ENCODE results near the gene CYP26B1.

Gene CYP26B1

DNA sequence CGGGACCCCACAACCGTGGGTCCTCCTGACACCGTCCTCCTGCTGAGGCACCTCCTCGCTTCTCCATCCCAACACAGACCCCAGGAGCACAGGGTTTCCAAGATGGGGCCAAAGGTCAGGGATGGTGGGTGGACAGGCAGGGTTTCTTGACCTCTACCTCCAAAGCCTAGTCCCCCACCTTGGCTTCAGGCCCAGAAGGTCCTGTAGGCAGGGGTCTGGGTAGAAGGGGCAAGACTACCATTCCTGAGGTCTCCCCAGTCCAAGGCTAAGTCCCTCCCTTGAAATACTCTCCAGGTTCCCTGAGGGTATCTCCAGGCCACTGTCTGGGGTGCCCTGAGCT, 7.1 kb downstream of the CYP26B1 start:
- no peak for DNase-seq

DNA sequence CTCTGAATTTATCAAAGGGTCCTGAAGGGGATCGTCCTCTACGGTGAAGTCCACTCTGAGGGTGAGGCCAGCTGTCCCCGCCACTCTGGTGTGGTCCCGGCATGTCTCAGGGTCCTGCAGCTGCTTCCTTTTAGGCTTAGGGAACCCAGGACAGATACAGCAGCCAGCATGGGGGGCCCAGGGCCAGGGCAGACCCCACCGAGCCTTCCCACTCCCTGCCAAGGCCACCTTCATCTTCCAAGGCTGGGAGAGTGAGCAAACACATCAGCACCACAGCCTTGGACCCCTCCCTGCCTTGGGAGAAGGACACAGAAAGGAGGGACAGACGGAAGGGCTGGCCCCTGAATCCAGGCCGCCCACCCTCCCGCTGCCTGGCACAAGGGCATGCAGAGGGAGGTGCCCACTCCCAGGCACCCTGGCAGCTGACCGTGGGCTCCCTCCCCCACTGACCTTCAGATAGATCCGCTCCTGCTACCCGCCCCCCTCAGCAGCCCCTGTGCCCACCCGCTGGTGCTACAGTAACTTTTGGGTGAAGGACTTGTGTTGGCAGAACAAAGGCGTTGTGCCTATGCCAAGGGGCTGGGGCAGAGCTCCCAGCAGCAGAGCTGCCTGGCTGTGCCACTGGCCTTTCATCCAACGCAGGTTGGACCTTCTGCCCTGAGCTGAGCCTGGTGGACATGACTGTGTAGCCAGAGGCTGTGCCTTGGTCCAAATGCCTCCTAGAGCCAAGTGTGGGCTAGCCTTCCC, 7.6 kb downstream of the CYP26B1 start:
- DNase-seq: no peak

DNA sequence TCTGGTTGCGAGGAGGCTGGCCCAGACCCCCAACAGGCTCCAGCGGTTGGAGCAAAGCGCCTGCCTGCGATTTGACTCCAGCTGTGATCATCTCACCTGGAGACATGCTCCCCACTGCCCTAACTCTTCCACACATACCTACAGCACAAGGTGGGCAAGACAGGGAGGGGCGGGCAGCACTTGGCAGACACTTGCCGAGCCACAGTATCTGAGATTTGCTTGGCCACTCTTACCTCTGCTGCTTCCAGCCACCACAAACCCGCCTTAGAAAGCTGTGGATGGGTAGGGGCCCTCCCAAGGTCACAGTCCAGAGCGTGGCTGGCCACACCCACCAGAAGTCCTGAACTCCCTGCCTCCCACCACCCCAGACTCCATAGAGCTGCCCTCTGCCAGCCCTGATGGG, 8.2 kb downstream of the CYP26B1 start:
- DNase-seq: no peak

DNA sequence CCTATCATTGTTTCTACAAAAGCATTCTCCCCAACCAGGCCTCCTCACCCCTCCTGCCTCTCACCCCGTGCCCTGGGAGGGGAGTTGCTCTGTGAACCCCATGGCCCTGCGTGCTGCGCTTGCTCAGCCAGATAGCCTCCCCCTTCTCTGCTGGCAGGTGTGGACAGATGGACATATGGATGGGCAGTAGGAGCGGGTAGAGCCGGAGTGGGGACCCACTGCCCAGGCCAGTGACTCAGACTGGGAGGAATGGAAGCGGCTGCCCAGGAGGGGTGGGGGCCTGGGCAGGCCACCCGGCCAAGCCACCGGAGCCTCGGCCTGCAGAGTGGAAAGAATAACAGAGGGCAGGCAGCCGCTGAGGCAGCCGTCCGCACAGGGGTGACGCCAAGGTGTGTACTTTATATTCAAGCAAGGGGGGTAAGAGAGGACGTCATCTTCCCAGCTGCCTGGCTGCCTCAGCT, 8.7 kb downstream of the CYP26B1 start:
- no peak for DNase-seq

DNA sequence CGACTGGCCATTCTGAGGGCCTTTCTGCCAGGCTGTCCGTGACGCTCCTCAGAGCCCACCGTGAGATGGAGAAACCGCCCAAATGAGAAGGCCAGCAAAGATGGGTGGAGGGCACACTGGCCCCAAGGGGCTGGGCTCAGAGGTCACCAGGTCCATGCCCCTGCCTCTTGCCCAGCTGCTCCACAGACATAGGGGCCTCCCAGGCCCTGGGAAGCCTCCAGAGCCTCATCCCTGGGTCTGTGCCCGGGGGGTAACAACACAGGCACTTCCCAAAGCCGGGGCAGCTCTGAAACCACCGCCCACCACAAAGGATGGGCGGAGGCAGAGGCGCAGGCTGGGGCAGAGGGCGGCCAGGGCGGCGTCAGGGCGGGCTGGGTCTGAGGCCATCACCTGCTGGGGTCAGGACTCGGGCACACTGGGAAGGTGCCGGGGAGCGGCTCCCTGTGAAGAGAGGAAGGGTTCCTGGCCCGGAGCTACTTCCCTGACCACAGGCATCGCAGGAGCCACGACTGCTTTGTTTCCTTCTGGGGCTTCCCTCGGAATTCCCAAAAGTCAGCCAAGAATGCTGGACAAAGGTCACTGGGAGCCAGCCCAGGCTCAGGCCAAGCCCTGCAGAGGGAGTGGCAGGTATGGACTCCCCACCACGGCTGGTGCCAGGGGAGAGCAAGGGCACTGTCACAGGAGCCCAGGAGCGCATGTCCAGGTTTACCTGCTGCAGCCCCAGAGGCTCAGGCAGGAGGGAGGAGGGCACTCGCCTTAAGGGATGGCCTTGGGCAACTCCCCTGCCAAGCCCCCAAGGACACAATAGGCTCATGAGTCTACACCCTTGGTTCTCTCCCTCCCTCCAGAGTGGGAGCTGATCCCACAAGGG, 9.4 kb downstream of the CYP26B1 start:
- DNase-seq: no peak

DNA sequence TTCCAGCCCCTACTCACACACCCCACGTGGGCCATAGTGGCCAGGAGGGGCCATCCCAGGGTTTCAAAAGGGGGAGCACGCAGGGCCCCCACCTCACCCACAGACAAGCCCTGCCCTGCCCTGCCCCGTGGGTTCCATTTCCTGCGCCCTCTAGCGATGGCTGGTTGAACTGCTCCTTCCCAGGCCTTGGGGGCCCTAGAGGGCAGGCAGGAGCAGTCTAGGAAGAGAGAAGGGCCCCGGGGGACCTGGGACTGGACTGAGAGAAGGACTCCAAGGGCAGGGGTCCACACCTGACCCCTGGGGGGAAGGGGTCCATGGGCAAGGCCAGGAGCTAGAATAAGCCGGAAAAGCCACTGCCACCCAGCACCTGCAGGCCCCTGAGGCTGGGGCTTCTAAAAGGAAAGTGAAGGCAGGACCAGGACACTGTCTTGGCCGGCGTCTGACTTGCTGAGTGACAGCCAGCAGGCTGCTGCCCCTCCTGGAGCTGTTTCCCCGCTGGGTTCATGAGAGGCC, 10.1 kb downstream of the CYP26B1 start:
- DNase-seq: no peak

DNA sequence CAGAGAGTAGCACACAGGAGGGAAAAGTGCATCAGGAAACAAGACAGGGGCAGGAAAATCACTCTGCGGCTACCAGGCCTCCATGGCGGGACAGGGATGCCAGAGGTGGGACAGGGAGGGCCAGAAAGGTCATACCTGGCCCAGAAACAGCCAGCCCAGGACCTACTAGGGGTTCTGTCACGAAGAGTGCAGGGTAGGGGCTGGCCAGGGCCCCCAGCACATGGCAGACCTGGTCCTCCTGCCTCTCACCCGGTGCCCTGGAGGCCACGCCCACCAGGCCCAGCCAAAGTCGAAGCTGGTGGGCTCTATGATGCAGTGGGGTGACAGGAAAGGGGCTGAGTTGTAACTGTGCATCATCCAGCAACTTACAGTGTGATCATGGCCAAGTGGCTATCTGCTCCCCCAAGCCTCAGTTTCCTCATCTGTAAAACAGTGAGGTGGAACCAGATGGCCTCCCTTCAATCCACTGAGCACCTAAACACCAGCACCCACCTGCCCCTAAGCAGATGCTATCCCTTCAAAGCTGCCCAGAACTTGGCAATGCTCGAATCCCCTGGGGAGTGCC, 10.6 kb downstream of the CYP26B1 start:
- DNase-seq: no peak

DNA sequence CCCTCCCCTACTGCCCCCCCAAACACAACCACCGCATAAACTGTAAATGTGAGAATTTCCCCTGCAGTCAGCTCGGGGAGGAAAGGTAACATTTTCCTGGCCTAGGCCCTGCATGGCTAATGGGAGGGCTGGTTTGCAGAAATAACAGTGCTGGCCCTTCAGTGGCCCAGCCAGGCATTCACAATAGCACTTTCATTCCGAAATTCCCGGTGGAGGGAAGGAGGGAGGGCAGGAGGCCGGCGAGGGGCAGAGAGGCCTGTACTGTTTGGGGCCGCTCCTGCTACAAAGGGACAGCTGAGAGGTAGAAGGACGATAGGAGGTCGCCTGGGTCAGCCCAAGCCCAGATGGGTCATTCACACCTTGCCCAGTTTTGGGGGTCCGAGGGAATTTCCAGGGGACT, 11.3 kb downstream of the CYP26B1 start:
- no peak for DNase-seq

DNA sequence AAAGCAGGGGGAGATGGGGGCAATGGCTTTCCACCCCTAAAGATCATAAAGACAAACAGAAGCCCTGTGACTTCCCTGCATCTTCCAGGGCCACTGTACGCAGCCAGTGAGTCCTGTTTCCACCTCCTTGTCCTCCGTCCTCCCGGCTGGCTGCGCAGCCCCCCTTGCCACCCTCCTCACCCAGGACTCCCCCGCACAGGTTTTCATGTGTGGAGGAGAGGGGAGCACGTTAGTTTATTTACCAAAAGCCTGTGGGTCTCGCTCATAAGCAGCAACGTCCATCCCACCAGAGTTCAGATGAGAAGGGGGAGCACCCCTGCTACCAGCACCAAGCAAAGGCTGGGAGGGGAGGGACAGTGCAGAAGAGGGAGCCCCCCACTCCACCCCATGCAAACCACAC, 11.7 kb downstream of the CYP26B1 start:
- DNase-seq: no peak

DNA sequence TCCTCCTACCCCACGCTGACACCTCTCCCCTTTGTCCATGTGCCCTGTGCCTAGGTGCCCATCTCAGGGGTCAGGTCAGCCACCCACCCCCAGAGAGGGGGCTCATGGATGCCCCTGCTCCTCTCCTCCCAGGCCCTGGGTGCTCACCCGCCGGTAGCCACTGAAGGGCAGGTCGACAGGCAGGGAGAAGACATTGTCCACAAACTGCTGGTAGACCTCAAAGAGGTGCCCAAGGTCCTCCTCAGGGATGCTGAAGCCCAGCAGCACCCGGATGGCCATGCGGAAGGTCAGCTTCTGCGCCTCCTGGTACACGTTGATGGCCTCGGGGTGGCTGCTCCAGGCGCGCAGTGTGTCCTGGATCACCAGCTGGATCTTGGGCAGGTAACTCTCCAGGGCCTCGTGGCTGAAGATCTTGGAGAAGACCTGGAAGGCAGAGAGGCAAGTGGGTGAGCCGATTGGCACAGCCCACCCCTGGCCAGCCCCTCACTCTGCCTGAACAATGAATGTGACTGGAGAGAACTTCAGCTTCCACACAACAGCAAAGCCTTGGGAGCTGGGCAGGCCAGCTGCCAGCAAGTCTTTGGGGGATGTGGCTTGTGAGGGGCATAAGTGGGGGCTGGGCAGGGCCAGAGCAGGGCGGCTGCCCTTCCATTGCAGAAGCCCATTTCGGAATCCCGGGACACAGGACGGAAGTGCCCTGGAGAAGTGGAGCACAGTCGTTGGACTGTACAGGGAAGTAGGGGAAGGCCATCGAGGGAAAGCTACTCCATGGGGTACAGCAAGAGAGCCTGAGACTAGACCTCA, 12.5 kb downstream of the CYP26B1 start:
- no peak for DNase-seq

DNA sequence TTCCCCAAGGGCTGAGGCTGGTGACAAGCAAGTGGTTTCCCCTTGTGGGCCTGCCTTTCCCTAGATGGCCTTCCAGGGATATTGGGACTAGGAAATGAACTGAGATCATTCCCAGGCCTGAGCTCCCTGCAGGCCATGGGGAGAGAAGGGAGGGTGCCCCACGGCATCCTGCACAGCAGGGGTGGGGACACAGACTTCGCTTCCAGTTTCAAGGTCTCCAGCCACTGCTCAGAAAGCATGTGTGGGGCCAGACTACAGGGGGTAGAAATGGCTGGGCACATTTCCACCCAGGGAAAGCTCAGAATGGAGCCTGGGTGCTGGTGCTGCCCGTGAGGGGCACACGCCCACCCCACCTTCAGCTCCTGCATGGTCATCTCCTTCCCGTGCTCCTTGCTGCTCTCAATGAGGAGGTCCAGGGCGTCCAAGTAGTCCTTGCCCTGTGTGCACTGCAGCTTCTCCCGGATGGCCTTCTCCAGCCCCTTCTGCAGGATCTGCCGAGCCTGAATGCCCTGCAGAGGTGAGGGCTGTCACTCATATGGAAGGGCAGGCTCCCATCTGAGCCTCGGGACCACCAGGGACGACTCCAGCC, 13.2 kb downstream of the CYP26B1 start:
- no peak for DNase-seq

DNA sequence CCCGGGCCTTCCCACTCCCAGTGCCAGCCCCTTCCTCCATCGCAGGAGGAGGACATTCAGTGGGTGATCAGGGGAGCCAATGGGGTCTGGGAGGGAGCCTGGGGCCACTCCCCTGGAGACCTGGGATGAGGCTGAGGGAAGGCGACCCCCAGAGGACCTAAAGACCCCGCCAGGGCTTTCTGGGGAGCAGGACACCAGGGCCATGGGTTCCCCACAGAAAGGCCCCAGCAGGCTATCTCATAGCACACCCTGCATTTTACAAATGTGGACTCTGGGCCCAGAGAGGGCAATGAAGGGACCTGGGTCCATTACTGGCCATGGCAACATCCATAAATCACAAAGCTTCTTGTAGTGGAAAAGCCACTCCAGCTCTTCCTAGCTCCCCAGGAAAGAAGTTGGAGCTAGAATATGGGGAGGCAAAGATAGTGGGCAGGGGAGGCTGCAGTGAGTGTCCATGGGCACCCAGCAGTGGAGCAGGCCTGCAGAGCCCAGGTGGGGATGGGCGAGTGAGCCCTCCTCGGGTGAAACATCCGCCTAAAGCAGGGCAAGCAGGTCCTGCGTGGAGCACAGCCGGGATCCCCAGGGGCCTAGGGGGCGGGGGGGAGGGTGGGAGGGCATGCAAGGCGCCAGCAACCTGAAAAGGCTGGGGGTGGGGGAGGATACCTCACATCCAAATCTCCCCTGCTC, 13.8 kb downstream of the CYP26B1 start:
- DNase-seq: no peak

DNA sequence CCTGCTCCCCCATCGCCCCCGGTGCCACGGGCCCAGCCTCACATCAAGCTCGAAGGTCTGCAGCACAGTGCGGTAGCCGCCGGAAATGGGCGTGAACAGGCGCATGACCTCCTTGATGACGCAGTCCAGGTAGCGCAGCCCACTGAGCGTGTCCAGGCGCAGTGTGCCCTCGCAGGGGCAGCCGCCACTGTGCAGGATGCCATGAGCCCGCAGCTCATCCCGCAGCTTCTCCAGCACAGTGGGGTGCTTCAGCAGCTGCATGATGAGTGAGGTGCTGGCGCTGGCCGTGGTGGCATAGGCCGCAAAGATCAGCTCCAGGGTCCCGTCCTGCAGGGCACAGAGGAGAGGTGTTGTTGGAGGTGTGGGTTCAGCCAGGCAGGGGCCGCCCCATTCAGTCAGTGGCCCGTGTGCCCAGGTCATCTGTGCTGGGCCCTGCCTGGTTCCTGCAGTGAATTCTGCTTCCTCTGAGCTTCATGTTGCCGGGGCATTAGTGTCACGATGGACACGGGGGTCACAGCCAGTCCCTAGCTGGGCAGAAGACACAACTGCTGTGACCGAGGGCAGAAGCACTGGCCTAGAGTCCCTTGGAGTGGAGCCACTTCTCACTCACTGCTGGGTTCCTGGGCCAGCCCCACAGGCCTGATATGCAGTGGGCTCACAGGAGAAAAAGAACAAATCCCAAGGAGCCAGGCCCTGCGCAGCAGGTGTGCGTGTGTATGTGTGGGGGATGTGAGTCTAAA, 14.5 kb downstream of the CYP26B1 start:
- no peak for DNase-seq

DNA sequence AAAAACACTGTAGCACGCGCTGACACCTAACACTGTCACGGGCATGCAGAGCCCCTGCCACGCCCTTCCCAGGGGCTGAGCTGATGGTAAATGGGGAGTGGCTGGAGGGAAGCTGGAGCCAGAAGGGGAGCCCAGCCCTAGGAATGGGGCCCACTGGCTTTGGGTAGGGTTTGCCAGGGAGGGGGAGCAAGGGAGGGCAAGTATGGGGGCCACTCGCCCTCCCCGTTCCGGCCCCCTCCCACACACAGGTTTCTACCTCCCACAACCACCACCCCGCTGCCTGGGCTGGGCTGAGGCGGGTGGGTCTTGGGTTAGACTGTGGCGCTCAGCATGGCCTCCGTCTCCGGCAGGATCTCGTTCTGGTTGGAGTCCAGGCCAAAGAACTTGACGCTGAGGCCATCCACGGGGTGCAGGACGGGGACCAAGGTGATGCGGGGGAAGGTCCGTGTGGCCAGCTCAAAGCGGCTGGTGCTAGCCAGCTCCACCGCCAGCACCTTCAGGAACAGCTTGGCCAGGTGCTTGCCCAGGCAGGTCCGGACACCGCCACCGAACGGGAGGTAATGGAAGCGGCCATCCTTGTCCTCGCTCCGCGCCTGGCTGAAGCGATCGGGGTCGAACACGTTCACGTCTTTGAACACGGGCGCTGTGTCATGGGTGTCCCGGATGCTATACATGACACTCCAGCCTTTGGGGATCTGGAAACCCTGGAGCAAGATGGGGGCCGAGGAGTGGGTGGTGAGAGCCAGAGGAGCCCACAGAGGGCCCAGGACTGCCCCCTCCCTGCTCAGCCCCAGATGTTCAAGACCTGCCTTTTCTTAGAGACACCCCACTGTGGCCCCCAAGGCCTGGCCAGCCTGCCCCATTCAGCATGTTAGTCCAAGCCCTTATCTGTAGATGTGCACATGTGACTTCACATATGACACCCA, 15.5 kb downstream of the CYP26B1 start:
- DNase-seq: no peak

DNA sequence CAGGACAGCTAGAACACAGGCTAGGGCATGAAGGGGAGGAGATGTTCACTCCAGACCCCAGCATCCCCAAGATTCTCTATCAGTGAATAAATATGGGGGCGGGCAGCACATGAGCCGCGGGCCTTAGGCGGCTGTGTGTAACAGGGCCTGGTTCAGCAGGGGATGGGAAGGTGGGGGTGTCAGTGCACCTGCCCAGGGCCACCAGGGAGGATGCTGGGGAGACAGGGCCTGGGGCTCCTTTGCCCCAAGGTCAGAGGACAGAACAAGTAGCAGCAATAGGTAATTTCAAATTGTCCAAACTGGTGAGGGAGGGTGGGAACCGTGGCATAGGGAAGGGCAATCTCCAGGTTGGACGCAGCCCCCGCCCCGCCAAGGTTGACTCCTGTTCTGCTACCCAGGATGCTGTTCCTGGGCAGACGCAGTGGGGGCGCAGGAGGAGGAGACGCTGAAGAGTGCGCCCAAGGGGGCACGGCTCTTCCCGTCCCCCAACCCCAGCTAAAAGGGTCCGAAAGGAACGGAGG, 16.2 kb downstream of the CYP26B1 start:
- DNase-seq: no peak

DNA sequence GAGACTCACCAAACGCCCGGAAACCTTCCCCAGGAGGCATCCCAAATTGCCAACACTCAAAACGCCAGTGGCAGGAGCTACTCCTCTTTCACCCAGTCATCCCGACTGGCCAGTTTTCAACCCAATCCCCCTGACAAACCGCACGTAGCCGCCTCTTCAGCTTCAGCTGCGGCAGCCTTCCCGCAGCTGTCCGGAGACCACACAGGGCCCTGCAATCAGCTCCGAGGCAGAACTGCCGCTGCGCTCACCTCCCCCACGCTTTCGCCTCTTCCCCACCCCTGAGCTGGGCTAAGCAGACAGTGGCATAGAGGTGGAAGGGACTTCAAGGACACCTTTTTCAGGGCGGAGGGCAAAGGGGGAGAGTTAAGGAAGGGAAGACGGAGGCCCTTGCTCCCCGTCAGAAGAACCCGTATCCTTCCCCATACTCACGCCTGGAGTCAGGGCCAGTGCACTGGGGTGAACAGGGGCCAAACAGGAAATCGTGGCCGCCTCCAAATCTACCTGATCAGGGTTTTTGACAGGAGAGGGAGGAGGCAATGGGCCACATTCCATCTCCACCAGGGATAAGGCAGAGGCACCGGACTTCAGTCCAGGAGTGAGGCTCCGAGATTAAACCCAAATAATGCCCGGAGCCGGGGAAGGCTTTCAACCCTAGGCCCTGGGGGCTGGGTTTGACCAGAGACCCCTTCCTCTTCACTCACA, 16.9 kb downstream of the CYP26B1 start:
- no peak for DNase-seq

DNA sequence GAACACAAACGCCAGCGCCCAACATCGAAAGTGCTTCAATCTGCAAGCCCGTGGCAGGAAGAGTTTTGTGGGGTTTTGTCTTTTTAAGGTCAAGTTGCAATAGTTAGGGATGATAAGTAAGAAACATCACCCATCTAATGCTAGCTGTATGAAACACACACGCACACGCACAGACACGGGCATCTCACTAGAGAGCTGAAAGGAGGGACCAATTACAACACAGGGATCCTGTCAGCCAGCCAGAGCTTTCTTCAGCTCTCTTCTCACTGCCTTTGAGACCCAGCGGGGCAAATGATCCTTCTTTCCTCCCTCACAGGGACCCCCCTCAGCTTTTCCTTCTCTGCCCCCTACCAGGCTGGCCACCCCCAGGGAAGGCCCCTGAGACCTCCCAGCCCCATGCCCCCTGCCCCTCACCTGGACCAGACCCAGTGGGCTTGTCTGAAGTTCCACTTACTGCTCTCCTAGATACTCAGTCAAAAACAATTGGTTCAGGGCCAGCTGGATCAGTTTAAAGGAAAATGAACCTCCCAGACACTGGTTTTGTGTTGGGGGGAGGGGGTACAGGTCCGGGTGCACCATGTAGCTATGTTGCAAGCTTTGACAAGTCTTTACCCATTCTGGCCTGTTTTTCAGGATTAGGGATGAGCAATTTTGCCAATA, 17.9 kb downstream of the CYP26B1 start:
- DNase-seq: no peak

DNA sequence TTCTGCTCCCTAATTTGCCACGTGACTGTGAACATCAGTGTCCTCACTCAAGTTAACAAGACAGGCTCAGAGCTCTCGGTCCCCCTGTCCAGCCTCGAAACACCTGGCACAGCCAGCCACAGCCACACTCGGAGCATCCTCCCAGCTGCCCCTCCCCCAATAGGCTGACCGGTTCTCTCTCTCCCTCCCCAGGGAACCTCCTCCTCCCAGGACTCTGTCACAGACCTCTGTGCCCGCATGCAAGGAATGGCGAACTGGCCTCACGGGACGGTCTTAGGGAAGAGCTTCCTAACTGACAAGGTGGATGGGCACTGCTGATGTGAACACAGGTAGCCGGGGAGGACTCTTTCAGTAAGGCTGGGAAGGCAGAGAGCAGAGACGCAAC, 18.8 kb downstream of the CYP26B1 start:
- no peak for DNase-seq
